ENCODE data around the gene MRPL19.

DNA sequence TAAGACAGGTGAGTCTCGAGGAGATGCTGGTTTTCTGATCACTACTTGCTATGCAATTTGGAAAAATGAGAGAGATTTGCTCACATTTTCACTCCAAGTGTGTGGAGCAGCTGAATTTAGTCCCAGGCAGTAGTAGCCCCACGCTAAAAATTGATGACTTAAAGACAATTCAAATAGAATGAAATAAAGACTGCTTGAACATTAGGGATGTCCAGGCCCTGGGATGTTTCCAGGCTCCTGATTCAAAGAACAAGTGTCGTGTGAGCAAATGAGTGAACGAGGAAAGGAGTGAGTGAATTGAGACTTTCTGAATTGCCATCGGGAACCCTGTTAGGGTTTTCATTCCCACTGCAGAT lies 37.3 kb upstream of the MRPL19 start:
- TF ChIP-seq CTCF (IDR thresholded peaks at IDR 0.05; ENCODE audit: low read depth, low read length) (no peak), EZH2phosphoT487 (IDR thresholded peaks at IDR 0.05; ENCODE audit: low read depth) (no peak)

Data from OCI-LY3 (cell line).